ENCODE measurements around the gene ZNRF1. TPM values are rescaled to one million over a fixed set of nuclear protein-coding genes. Genes with fewer than 3 reads are reported as not detected.

ZNRF1 gene
- total and polyA plus RNA-seq, 2 of the 13 experiments (the other 11 are each of a cell fraction or from before 2014, with no cell fraction given): 43.9 to 58.7 TPM

DNA sequence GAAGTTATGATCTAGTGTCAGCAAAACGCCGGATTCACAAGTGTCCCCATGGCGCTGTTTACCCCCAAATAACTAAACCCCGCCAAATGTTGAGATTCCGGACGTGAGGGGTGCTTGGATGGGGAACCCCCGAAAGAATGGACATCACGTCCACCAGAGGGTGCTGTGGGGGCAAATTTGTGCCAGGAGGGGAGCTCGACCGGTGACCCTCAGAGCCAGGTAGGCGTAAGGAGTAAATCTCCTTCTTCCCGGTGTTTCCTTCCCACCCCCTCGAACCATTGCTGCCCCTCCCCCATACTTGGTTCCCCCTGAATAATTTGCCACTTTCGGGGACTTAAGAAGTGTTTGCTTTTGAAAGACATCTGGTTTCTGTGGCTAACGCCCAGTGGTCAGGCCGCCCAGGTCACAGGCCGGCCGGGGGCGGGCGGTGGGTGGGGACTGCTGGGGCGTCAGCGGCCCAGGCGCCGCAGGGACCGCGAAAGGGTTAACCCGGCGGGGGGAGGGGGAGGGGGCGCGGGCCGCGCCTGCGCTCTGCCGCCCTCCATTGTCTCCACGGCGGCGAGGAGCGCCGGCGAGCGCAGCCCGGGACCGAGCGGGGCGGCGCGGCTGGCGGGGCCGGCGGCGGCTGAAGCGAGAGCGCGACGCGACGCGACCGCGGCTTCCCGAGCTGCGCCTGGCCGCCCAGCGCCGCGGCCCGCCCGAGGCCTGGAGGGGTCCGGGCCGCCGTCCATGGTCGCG is at the start of gene ZNRF1 (continued):
- TF ChIP-seq, protein P1, sequence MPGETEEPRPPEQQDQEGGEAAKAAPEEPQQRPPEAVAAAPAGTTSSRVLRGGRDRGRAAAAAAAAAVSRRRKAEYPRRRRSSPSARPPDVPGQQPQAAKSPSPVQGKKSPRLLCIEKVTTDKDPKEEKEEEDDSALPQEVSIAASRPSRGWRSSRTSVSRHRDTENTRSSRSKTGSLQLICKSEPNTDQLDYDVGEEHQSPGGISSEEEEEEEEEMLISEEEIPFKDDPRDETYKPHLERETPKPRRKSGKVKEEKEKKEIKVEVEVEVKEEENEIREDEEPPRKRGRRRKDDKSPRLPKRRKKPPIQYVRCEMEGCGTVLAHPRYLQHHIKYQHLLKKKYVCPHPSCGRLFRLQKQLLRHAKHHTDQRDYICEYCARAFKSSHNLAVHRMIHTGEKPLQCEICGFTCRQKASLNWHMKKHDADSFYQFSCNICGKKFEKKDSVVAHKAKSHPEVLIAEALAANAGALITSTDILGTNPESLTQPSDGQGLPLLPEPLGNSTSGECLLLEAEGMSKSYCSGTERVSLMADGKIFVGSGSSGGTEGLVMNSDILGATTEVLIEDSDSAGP (CRISPR knock-in tag; IDR thresholded peaks at IDR 0.05; ENCODE audit: borderline replicate concordance): peak; percentile 36; the same call in 1 of the 2 replicates
- TF ChIP-seq ZNF274 (CRISPR knock-in tag; IDR thresholded peaks at IDR 0.05) (no peak), NAIF1 (CRISPR knock-in tag; IDR thresholded peaks at IDR 0.05; ENCODE audit: borderline replicate concordance) (no peak), ZNF17 (CRISPR knock-in tag; IDR thresholded peaks at IDR 0.05) (no peak), HOXA3 (CRISPR knock-in tag; IDR thresholded peaks at IDR 0.05) (peak; percentile 44; the same call in 1 of the 2 replicates), RFX5 (IDR thresholded peaks at IDR 0.05; ENCODE audit: low read depth, low read length) (no peak), ZNF790 (CRISPR knock-in tag; IDR thresholded peaks at IDR 0.05; ENCODE audit: borderline replicate concordance) (no peak), GATAD1 (CRISPR knock-in tag; IDR thresholded peaks at IDR 0.05) (peak; percentile 17), HCFC1 (IDR thresholded peaks at IDR 0.05; ENCODE audit: low read depth, low read length) (no peak), POLR2A (IDR thresholded peaks at IDR 0.05; ENCODE audit: insufficient read depth in 1 of 2, low read depth in 2 of 2, low read length in 2 of 2) (peak; percentile 50 to 51; a peak in 2 of 4 replicates), ATRX (CRISPR knock-in tag; IDR thresholded peaks at IDR 0.05; ENCODE audit: borderline replicate concordance) (no peak), ZNF569 (CRISPR knock-in tag; IDR thresholded peaks at IDR 0.05; ENCODE audit: borderline replicate concordance) (peak; percentile 19; the same call in 1 of the 2 replicates), ZNF230 (CRISPR knock-in tag; IDR thresholded peaks at IDR 0.05) (no peak), ZNF484 (CRISPR knock-in tag; IDR thresholded peaks at IDR 0.05; ENCODE audit: borderline replicate concordance, low read depth) (no peak), NR3C1 (CRISPR knock-in tag; IDR thresholded peaks at IDR 0.05) (no peak)
- TF ChIP-seq, protein P2, sequence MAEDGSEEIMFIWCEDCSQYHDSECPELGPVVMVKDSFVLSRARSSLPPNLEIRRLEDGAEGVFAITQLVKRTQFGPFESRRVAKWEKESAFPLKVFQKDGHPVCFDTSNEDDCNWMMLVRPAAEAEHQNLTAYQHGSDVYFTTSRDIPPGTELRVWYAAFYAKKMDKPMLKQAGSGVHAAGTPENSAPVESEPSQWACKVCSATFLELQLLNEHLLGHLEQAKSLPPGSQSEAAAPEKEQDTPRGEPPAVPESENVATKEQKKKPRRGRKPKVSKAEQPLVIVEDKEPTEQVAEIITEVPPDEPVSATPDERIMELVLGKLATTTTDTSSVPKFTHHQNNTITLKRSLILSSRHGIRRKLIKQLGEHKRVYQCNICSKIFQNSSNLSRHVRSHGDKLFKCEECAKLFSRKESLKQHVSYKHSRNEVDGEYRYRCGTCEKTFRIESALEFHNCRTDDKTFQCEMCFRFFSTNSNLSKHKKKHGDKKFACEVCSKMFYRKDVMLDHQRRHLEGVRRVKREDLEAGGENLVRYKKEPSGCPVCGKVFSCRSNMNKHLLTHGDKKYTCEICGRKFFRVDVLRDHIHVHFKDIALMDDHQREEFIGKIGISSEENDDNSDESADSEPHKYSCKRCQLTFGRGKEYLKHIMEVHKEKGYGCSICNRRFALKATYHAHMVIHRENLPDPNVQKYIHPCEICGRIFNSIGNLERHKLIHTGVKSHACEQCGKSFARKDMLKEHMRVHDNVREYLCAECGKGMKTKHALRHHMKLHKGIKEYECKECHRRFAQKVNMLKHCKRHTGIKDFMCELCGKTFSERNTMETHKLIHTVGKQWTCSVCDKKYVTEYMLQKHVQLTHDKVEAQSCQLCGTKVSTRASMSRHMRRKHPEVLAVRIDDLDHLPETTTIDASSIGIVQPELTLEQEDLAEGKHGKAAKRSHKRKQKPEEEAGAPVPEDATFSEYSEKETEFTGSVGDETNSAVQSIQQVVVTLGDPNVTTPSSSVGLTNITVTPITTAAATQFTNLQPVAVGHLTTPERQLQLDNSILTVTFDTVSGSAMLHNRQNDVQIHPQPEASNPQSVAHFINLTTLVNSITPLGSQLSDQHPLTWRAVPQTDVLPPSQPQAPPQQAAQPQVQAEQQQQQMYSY (CRISPR knock-in tag; IDR thresholded peaks at IDR 0.05): 0 out of 2 replicates have a peak, but pooled peaks have one; percentile 17
- TF ChIP-seq, protein P3, sequence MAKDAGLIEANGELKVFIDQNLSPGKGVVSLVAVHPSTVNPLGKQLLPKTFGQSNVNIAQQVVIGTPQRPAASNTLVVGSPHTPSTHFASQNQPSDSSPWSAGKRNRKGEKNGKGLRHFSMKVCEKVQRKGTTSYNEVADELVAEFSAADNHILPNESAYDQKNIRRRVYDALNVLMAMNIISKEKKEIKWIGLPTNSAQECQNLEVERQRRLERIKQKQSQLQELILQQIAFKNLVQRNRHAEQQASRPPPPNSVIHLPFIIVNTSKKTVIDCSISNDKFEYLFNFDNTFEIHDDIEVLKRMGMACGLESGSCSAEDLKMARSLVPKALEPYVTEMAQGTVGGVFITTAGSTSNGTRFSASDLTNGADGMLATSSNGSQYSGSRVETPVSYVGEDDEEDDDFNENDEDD (CRISPR knock-in tag; IDR thresholded peaks at IDR 0.05; ENCODE audit: borderline replicate concordance): no peak
- TF ChIP-seq, protein P4, sequence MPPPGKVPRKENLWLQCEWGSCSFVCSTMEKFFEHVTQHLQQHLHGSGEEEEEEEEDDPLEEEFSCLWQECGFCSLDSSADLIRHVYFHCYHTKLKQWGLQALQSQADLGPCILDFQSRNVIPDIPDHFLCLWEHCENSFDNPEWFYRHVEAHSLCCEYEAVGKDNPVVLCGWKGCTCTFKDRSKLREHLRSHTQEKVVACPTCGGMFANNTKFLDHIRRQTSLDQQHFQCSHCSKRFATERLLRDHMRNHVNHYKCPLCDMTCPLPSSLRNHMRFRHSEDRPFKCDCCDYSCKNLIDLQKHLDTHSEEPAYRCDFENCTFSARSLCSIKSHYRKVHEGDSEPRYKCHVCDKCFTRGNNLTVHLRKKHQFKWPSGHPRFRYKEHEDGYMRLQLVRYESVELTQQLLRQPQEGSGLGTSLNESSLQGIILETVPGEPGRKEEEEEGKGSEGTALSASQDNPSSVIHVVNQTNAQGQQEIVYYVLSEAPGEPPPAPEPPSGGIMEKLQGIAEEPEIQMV (CRISPR knock-in tag; IDR thresholded peaks at IDR 0.05; ENCODE audit: low read depth): no peak
- TF ChIP-seq, protein P5, sequence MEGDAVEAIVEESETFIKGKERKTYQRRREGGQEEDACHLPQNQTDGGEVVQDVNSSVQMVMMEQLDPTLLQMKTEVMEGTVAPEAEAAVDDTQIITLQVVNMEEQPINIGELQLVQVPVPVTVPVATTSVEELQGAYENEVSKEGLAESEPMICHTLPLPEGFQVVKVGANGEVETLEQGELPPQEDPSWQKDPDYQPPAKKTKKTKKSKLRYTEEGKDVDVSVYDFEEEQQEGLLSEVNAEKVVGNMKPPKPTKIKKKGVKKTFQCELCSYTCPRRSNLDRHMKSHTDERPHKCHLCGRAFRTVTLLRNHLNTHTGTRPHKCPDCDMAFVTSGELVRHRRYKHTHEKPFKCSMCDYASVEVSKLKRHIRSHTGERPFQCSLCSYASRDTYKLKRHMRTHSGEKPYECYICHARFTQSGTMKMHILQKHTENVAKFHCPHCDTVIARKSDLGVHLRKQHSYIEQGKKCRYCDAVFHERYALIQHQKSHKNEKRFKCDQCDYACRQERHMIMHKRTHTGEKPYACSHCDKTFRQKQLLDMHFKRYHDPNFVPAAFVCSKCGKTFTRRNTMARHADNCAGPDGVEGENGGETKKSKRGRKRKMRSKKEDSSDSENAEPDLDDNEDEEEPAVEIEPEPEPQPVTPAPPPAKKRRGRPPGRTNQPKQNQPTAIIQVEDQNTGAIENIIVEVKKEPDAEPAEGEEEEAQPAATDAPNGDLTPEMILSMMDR (CRISPR knock-in tag; IDR thresholded peaks at IDR 0.05): peak; percentile 85

Data from HepG2 (cell line).